Hematopoietic multipotent progenitor cell treated with erythropoietin and hydrocortisone succinate and interleukin-3 and kit ligand, for 17 days (in vitro differentiated cells): Measurements from ENCODE around the gene PARM1.
"Not testable (repeated sequence)": the region's sequence is repeated elsewhere in the genome, so short reads cannot be mapped to it uniquely, and the experiment has no call there.

ENCODE experiments used
- DNase-seq: peaks from one replicate; pipeline ENCODE4 v3.0.0-alpha.2; 2015; ENCODE audit warnings: low spot score

The PARM1 gene

DNA sequence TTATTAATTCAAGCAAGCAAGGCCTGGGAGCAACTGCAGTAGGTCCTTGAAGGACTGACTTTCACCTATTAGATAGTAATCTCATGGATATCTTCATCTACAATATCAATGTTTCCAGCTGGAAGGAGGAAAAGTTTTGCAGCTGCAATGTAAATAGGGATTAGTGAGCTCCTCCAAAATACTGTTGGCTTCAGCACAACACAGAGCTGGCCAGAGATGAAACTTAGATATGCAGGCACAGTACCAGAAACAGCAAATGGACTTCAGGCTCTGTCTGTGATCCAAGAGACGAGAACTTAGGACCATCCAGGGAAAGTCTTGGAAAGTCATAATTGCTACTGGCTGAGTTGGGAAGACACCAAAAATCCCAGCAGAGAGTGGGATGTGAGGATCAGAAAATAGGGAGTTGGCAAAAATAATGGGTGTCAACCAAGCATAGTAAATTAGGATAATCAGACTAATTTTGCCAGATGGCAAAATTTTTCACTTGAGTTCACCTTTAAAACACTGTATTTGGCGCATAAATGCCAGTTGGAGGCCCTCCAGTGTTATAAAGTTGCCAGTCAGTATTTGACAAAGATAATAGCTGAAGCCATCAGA lies 57.5 kb downstream of the PARM1 start:
- no peak for DNase-seq

DNA sequence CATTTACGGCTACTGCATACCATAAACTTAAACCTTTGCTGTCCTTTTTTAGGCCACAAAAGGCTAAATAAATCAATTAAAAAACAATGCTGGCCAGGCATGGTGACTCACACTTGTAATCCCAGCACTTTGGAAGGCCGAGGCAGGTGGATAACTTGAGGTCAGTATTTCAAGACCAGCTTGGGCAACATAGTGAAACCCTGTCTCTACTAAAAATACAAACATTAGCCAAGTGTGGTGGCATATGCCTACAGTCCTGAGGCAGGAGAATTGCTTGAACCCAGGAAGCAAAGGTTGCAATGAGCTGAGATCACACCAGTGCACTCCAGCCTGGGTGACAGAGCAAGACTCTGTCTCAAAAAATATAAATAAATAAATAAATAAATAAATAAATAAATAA lies 61.5 kb downstream of the PARM1 start:
- not testable (repeated sequence) for DNase-seq

DNA sequence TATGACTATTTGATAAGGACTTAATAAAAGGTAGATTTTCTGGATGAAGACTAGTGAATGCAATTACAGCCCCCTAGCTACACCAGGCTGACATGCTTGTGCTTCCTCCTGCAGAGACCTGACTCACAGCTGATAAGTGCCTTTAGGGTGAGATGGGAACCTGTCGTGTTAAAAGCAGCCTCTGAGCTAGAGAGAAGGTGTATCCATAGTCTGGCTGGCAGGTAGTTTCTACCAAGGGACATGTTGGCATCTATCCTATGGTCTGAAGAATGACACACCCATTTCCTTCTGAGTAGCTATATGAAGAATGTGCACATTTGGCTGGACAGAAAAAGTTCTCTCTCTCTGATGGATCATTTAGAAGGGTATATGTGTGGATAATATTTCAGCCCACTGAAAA lies 64.1 kb downstream of the PARM1 start:
- no peak for DNase-seq

DNA sequence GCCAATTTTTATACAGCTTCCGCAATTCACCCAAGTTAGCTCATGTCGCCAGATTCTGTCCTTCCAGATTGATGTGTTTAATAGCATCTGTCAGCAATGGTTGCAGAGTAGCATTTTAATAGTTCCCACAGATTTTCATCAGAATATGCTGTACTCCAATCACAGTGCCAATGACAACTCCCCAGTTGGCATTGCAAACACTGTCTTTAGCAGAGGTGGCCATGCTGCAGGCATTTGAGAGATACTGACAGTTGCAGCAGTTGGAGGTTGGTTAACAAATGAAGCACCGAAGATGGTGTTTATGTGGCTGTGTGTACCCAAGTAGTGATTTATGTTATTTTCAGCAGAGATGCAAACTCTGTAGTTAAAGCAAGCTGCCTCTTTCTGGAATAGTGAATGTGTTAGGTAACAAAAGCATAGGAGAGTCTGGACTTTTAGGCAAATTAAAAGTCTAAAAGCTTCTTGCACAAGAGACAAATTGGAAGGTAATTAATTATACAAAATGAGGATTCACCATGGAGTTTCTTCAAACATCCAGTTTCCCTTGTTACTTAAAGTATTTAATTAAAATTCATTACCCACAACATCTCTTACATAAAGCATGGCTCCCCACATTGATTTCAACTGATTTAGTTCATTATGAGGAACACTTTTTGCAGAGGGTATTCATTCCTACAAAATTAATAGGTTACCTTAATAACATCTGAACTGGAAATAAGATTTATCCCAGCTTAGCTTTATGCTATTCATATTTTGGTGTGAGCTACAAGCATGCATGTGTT lies 65.2 kb downstream of the PARM1 start:
- no peak for DNase-seq

DNA sequence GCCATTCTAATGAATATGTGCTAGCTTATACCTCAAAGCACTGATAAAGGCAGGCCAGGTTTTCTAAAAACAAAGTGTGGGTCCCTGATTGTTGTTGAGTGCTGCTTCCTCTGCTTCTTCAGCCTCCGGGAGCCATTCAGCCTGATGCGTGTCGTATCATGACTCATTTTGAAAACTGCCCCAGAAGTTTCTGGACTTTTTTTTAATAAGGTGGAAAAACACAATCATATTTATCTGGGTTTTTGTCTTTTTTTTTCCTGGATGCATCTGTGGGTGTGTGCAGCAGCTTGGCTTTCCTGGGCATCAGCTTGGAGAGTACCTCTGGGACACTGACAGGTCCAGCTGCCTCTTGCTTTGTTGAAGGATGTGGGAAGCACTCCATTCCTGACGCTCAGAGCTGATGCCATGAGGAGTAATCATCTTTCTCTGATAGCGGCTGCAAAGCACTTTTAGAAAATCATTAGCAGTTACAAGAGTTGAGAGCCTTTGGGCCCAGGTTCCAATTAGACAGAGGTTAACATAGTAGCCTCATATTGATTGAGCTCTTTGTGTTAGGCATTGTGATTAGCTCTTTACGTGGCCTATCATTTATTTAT lies 66.9 kb downstream of the PARM1 start:
- no peak for DNase-seq

DNA sequence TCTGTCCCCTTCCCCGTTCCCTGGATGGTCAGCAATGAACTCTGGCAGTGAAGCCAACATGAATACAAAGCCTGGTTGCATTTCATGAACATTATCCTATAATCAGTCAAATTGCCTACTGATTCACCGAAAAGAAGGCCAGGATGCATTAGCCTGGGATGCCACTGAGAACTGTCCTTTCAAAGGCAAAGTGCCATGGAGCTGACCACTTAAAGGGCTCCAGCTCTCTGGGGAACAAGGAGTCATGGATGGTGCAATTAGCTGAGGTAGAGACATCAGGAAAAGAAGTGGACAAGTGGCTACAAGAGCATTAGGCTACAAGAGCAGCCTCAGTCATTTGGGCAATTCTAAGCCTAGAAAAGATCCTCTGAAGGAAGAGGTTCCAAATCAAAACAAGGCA lies 69.0 kb downstream of the PARM1 start:
- no peak for DNase-seq

DNA sequence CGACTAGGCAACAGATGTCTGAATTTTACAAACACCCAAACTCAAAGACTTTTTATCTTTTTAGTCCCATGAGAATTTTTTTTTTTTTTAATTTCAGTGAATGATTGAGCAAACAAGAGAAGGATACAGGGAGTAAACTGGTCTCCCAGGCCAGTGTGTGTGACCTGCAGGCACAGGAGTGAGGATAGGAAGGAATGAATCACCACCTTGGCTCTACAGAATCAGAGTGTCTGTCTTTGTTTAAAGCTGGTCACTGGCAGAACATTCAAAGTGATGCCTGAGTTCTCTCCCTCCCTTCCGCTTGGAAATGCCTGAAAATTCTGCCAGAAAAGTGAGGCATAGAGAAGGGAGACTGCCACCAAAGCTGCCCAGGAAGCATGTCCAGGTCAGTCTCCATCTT lies 69.5 kb downstream of the PARM1 start:
- DNase-seq: no peak

DNA sequence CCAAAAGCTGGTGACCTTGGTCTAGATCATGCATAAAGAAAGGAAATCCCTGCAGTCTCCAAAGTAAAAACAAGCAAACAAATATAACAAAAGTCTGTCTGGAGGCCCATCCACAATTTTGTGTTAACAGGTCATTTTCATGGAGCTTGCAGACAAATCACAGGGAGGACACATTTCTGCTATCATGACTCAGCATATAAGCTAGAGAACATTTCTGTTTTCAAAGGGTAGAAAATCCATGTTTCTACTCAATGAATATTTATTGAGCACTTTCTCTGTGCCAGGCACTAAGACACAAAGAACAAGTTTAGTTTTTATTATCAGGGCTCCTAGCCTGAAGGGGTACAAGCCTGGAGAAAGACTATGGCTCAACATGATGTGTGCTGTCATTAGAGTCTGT lies 71.1 kb downstream of the PARM1 start:
- no peak for DNase-seq

DNA sequence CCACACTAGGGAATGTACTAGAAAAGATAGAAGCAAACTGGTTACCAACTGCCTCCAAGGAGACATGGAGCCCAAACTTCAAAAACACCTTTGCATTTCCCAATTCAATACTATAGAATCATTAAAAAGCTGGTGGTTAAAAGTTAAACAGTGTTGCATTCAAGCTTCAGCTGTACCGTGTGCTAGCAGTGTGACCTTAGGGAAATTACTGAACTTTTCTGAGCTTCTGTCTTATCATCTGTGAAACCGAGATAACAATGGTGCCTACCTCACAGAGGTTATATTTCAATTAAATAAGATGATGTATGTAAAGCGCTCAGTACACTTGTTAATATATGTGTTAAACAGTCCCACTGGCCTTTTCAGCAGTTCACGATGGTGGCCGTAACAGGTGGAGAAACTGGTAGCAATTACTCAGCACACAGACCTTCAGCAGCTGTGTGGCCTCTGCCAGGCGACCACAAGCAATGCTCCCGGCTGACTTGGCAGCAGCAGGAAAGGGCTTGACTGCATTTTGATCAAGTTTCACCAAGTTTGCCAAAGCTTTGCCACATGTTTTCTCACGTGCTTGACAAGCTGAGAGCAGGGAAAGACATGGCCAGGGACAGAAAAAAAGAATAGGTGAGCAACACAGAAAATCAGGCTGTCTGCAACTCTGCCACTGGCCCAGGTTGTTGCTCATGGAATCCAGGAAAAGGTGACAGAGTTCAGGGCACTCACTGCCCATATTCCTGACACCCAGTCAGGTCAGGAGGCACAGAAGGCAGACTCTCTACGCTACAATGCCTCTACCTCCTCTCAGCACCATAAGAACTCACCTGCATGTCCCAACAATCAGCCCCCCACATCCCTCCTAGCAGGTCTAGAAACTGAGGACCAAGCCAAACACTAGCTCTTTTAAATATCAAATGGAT lies 72.1 kb downstream of the PARM1 start:
- DNase-seq: no peak

DNA sequence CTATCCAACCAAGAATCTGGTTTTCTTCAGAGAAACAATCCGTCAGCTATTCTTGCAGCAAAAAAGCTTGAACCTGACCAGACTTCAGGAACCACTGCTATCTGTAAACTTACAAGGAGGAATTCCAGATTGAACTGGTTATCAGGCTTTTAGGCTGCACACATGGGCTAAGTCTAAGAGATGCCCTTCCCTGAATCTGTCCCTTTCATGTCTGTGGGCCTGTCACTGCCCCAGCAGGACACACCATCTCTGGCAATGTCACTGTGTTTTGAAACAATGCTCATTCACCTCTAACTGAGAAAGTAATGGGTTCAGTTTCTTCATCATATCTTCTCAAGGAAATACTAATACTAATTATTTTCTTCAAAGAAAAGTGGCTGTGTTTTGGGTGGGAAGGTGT lies 72.8 kb downstream of the PARM1 start:
- DNase-seq: no peak

DNA sequence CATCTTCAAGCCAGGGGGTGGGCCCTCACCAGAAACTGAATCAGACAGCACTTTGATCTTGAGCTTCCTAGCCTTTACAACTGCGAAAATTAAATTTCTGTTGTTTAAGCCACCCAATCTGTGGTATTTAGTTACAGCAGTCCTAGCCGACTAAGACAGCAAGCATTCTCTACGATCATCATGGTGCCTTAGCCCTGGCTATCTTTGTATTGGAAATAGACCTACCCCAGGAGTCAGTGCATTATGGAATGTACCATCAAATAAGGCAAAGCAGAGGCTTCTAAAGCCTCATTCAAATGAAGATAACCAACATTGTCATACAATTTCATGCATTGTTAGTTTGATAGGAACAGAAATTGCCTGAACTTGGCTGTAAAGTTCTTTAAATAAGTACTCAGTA lies 75.0 kb downstream of the PARM1 start:
- DNase-seq: no peak

DNA sequence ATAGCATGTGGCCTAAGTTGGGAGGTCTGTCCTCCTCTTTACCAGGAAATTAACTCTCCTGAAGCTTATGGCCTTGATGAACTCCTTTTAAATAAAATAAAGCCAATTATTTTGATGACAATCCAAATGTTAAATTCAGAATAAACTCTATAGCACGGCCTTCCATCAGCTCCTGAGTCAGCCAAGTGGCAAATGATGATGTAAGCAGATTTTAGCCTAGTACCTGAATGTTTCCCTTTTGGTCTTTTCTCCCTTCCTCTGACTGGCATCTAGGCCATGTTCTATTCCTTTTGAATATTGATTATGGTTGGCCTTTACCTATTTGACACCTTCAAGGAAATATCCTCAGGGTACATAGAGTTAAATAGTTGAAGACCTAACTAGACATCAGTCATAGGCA lies 76.2 kb downstream of the PARM1 start:
- no peak for DNase-seq

DNA sequence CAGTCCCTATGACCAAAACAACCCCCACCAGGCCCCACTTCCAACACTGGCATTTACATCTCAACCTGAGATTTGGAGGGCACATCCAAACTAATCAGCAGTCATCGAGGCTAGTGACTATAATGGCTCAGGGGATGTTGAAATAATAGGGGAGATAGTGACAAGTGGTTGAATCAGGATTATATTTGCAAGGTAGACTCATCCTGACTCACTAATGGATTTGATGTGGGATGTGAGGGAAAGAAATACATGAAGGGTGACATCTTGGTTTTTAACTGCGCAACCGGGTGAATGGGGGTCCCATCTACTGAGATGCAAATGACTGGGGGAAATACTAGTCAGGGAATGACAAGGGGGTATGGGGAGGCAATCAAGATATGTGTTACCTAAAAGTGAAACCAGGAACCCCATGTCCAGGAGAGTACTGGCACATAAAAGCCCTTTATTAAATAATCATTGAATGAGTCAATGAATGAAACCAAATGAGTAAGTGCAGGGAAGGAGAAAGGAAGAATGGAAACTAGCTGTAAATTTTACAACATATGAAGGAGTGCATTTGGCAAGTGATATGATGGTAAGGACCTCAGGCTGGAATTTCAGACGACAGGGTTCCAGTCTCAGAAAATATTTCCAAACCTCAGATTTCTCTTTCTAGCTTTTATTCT lies 78.3 kb downstream of the PARM1 start:
- DNase-seq: no peak

DNA sequence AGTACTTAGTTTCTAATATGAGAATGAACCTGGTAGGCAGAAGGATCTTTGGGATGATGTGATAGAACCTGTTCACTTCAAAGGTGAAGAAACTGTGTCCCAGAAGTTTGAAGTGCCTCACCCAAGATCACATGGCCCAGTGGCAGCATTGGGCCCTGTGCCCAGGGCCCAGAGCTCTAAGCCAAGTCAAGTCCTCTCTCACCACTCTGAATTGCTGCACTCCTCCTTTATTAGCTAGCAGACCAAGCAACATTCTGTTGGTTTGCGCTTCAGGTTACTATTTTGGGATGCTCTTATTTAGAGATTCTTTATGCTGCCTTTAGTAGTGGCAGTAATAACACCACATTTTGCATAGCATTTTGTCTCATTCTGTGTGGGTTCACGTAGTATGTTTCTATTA lies 82.7 kb downstream of the PARM1 start:
- DNase-seq: no peak

DNA sequence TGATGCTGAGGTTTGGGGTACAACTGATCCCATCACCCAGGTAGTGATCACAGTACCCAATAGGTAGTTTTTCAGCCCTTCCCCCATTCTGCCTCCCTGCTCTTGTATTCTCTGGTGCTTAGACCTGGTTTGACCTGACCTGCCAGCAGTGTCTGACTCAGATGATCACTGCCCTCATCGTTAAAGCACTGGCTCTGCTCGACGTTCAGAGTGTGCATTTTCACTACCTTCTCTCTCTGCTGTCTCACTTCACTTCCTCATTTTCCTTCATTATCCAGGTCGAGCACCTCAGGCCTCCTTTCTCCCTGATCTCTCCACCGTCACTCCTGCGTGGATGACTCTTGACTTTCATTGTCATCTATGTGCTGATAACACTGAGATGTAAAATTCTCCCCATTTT lies 83.6 kb downstream of the PARM1 start:
- DNase-seq: no peak

DNA sequence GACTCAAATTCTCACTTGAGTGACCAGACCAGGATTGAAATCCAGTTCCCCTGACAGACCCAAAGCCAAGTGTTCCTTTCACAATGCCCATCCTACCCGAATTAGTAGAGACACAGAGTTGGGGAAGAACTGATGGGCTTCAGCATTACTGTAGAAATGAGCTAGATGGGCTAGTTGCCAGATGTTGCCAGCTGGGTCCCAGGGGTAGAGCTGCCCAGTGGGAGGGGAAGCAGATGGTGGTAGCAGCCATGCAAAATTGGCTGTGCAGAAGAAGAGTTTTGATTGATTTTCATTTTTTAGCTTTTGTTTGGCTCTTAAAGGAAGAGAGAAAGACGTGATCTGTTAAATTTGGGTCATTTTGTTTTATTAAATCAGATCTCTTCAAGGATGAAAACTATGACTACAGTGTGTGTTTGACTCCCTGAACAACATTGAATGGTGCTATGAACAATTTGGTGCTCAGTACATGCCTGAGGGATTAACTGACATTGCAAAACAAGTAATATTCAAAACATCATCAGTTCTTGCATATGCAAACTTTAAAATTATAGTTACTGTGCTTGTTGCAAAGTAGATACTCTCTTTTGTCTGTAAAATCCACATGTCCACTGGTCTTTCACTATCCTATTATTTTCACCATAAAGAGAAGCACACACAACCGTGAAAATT lies 86.0 kb downstream of the PARM1 start:
- no peak for DNase-seq

DNA sequence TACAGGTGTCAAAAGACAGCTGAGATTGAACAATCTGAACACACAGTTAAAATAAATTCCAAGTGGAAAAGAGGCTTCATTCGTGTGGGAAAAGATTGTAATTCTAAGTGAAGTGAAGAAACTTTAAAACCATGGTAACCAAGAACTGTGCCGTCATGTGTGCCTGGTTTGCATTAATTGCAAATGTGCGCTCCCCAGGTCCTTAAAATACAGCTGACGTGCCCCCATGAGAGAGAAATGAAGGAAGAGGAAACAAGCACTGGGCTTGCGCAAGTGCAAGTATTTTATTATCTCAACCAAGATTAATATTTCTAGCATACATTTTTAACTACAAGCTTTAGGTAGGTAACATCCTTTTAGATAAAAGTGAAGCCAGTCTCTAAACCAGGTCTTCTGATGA lies 92.5 kb downstream of the PARM1 start:
- DNase-seq: no peak

DNA sequence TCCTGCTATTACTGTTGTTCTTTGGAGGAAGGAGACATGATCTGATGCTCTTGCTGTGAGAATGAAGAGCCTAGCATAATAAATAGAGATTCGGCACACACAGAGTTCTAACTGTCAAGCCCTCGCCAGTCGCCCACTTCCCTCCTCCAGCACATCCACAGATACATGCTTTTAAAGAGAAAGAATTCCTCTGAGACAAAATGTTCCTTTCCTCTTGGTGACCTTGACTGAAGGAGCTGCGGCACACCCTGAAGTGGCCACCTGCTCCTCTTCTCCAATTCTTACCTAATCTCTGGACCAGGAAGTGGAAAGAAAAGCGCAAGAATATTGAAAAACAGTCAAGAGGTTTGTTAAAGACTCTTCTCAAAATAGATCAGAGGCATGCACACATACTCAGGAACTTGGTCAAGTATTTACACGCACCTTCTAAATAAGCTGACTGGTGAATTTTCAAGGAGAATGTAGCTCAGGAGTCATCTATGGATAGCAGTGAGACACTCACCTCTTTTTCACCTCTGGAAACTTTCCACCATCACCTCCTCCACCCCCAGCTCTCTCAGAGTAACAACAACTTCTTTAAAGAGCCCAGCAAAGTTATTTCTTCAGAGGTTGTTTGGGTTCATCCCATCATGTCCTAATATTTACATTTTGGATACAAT lies 95.4 kb downstream of the PARM1 start:
- DNase-seq: no peak

DNA sequence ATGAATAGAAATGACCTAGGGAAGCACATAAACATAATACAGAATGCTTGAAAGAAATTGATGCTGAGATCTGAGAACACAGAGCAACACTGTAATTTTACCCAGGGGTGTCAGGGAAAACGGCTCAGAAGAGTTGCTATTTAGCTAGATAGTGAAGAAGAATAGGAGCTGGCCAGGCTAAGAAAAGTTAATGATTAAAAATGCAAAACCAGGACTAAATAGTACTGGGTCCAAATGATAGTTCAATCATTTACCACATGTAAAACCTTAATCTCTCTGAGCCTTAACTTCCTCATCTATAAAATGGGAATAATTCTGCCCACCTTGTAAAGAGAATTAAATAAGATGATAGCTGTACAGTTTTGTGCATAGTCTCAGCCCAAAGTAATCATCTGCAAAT lies 97.1 kb downstream of the PARM1 start:
- DNase-seq: no peak

DNA sequence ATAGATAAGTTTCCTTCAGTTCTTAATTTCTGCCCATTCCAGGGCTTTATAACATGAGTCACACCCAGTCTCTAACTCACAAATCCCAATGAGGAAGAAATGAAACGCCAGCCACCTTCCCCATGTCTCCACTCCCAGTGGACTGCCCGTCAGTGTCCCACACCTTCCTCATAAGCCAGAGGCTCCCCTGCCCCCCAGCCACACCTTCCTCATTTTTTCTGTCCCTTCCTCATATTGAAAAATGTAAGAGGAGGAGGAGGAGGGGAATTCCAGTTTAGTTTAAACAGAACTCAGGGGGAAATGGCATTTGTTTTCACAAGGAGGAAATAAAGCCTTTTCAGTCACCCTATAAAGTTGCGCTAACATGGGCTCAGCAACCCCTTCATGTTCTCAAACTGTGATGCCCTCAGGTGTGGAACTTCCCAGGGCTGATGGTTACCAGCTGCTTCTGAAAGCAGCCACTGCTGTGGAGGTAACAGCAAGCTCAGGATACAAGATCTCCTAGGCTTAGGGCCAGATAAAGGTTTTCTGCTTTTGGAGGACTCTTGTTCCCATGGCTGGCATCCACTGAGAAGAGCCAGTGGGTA lies 97.8 kb downstream of the PARM1 start:
- DNase-seq: no peak

DNA sequence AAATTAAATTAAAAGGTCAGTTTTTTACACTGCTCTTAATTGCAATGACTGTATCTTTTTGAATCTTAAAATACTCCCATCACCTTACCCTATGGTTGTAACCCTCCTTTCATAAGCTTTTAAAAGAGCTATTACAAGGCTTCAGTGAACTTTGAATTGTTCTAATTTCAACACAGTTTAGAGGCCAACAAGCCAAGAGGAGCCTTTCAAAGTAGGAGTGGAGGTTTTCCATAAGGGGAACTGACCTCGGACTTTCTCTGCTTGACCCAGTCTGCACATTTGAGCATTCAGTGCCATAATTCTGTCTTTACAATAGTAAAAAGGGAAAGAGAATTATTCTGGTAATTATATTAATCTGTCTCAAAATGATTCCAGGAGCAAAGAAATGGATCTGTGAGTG lies 98.9 kb downstream of the PARM1 start:
- no peak for DNase-seq
